Loucy (cell line): ENCODE data around the gene SH2D6.

Experiments used
- EZH2phosphoT487 ChIP-seq: fragments of 200-600 bp; IDR thresholded peaks from 2 replicates; pipeline ENCODE4 v1.6.1; 2018; ENCODE audit warnings: antibody characterized with exemption, mild to moderate bottlenecking, moderate library complexity, borderline replicate concordance
- TF ChIP-seq, protein P1 (sequence below): fragments of 200-600 bp; sonication (generic); conservative IDR thresholded peaks from 2 replicates; pipeline ENCODE4 v1.5.1; 2014; ENCODE audit warnings: mild to moderate bottlenecking, antibody characterized with exemption, low read length

GRCh38 chr2:85476624-85477023 lies 58.1 kb downstream of the SH2D6 start:
- TF ChIP-seq, protein P1, sequence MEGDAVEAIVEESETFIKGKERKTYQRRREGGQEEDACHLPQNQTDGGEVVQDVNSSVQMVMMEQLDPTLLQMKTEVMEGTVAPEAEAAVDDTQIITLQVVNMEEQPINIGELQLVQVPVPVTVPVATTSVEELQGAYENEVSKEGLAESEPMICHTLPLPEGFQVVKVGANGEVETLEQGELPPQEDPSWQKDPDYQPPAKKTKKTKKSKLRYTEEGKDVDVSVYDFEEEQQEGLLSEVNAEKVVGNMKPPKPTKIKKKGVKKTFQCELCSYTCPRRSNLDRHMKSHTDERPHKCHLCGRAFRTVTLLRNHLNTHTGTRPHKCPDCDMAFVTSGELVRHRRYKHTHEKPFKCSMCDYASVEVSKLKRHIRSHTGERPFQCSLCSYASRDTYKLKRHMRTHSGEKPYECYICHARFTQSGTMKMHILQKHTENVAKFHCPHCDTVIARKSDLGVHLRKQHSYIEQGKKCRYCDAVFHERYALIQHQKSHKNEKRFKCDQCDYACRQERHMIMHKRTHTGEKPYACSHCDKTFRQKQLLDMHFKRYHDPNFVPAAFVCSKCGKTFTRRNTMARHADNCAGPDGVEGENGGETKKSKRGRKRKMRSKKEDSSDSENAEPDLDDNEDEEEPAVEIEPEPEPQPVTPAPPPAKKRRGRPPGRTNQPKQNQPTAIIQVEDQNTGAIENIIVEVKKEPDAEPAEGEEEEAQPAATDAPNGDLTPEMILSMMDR: no peak
- no peak for TF ChIP-seq EZH2phosphoT487
